VCaP (cell line): Measurements from ENCODE around the gene TNIP3.

Source experiments
- H3K27ac ChIP-seq: fragments of 450-650 bp; 2 replicates; pipeline ENCODE4 v1.5.1; 2017
- TF ChIP-seq, protein P1 (sequence below): fragments of 450-650 bp; conservative IDR thresholded peaks from 2 replicates; pipeline ENCODE4 v1.5.1; 2017; ENCODE audit warnings: mild to moderate bottlenecking, moderate library complexity

Gene TNIP3

GRCh38 chr4:121145430-121145829, 18.7 kb downstream of the TNIP3 start:
- H3K27ac ChIP-seq, result no peak overlapping the region
- TF ChIP-seq, protein P1, sequence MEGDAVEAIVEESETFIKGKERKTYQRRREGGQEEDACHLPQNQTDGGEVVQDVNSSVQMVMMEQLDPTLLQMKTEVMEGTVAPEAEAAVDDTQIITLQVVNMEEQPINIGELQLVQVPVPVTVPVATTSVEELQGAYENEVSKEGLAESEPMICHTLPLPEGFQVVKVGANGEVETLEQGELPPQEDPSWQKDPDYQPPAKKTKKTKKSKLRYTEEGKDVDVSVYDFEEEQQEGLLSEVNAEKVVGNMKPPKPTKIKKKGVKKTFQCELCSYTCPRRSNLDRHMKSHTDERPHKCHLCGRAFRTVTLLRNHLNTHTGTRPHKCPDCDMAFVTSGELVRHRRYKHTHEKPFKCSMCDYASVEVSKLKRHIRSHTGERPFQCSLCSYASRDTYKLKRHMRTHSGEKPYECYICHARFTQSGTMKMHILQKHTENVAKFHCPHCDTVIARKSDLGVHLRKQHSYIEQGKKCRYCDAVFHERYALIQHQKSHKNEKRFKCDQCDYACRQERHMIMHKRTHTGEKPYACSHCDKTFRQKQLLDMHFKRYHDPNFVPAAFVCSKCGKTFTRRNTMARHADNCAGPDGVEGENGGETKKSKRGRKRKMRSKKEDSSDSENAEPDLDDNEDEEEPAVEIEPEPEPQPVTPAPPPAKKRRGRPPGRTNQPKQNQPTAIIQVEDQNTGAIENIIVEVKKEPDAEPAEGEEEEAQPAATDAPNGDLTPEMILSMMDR, result no peak

- no peak overlapping the region for H3K27ac ChIP-seq
- TF ChIP-seq, protein P1, result no peak
Observed at GRCh38 chr4:121144021-121144420, 20.1 kb downstream of the TNIP3 start.

DNA sequence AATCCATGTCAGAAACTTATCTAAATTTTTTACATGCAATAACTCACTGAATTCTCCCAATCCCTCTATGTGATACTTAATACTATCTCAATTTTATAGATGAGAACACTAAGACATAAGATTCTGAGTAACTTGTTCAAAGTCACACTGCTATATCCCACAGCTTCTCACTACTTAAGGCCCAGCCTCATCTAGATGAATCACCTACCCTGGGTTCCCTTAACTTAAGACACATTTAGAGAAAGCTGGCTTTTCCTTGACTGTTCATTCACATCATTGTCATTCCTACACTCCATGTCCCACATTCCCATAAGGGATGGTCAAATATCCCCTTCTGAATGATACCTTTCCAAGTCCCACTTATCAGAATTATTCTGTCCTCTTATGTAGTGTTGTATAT, 21.0 kb downstream of the TNIP3 start:
- H3K27ac ChIP-seq, result no peak overlapping the region
- TF ChIP-seq, protein P1, result no peak

DNA sequence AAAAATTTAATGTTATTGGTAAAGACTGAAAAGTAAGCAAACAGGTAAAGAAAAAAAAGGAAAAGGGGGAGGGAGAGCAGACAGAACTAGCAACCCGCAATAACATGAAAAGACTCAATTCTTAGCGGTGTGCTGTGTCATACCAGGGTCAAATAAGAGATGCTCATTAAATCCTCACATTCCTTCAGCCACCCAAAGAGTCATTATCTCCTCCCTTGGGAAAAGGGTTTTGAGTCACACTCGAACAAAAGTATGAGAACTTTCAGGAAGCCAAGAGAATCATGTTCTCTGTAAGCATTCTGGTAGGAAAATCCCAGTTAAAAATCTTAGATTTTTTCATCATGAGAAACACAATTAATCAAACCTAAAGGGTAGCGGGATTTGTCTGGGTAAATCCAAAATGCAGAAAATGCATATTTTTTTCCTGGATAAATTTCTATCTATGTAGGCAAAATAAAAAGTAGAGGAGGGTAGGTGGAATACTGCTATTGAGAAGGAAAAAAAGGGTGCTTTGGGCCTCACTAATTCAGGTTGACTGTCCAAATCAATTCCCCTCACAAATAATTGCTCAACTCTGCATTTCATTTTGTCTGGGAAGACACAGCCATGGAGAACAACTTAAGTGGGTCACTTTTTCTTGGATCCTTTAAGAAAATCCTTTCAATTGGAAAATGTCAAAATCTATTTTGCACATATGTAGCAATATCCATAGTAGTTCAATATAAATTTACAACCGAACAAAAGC, 23.2 kb downstream of the TNIP3 start:
- TF ChIP-seq, protein P1, result no peak
- no peak overlapping the region for H3K27ac ChIP-seq

DNA sequence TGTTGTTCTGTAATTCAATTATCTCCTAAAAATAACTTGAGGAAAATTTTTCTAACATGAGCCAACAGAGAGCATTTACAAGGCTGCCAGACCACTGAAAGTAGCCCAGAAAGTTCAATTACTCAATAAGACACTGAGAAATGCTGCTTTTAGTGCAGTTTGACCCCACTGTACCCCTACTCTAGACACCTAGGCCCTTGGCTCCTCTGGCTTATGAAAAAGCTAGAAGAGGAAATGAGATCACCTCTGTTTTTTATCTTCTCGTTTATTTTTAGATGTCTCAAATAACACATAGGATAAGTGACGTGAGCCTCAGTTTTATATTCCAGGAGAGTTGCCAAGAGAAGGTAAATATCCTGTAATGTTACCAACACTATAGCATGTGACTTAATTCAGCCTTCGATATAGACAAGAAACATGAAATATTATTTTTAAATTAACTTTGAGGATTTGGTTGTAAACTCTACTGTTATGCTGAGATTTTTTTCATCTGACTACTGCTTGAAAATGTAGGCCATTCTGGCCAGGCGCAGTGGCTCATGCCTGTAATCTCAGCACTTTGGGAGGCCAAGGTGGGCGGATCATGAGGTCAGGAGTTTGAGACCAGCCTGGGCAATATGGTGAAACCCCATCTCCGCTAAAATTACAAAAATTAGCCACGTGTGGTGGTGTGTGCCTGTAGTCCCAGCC, 24.4 kb downstream of the TNIP3 start:
- TF ChIP-seq, protein P1, result no peak
- no peak overlapping the region for H3K27ac ChIP-seq

- H3K27ac ChIP-seq, result no peak overlapping the region
- TF ChIP-seq, protein P1, result no peak
Observed at GRCh38 chr4:121138039-121138825, 25.9 kb downstream of the TNIP3 start.

DNA sequence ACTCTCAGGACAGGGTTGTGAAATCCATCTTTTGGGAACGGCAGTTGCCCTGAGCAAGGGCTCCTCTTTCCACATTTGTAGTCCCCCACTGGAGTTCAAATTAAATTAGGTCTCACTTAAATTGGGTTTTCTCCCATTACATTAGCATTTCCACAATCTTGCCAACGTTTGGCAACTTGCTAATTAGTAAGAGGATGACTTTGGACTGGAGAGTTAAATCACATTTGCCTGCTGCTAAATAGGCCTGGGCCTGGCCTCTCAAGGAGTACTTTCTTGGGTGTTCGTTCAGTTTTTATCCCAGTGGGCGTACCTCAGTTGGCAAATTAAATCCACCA, 33.8 kb downstream of the TNIP3 start:
- no peak overlapping the region for H3K27ac ChIP-seq
- TF ChIP-seq, protein P1, result no peak
